Immature natural killer cell (primary cell): ENCODE data around the gene MADCAM1. TPM values are rescaled to one million over a fixed set of nuclear protein-coding genes. Genes with fewer than 3 reads are reported as not detected.
"Not testable (repeated sequence)": the region's sequence is repeated elsewhere in the genome, so short reads cannot be mapped to it uniquely, and the experiment has no call there.

Source experiments
- DNase-seq, 3 donors: peaks; one replicate each; pipeline ENCODE4 v3.0.0; 2022; ENCODE audit warnings: mixed read lengths in 1 of 3
- H3K27ac Mint-ChIP-seq, 6 donors: one replicate each; pipeline ENCODE4 v1.8.0; 2020; ENCODE audit warnings: mixed read lengths in 6 of 6, mild to moderate bottlenecking in 5 of 6, inconsistent platforms in 4 of 6, moderate library complexity in 3 of 6
- H3K27me3 Mint-ChIP-seq, 3 donors: one replicate each; pipeline ENCODE4 v1.8.0; 2020 to 2021; ENCODE audit warnings: low read depth in 3 of 3, mild to moderate bottlenecking in 3 of 3, mixed read lengths in 3 of 3, moderate library complexity in 3 of 3, inconsistent platforms in 1 of 3
- H3K36me3 Mint-ChIP-seq, 3 donors: one replicate each; pipeline ENCODE4 v1.8.0; 2020; ENCODE audit warnings: mixed read lengths in 3 of 3, inconsistent platforms in 2 of 3, mild to moderate bottlenecking in 2 of 3
- H3K4me1 Mint-ChIP-seq, 2 donors: one replicate each; pipeline ENCODE4 v1.8.0; 2020; ENCODE audit warnings: inconsistent platforms in 2 of 2, mild to moderate bottlenecking in 2 of 2, mixed read lengths in 2 of 2, moderate library complexity in 1 of 2
- H3K4me3 Mint-ChIP-seq, 5 donors: one replicate each; pipeline ENCODE4 v1.8.0; 2020; ENCODE audit warnings: mild to moderate bottlenecking in 5 of 5, mixed read lengths in 5 of 5, inconsistent platforms in 3 of 5, moderate library complexity in 3 of 5
- H3K9me3 Mint-ChIP-seq, 6 donors: one replicate each; pipeline ENCODE4 v1.8.0; 2020; ENCODE audit warnings: mild to moderate bottlenecking in 6 of 6, mixed read lengths in 6 of 6, inconsistent platforms in 4 of 6, moderate library complexity in 3 of 6
- polyA plus RNA-seq, 3 donors: library from polyadenylated mRNA; unstranded; fragments of 300-500 nt; fragmentation: Illumina TruSeq; gene quantifications; one replicate each; pipeline ENCODE4 v1.2.3, GENCODE V29; 2021

The MADCAM1 gene
- polyA plus RNA-seq, 3 donors from 2014 or later = 0.30 TPM; not detected in 2

DNA sequence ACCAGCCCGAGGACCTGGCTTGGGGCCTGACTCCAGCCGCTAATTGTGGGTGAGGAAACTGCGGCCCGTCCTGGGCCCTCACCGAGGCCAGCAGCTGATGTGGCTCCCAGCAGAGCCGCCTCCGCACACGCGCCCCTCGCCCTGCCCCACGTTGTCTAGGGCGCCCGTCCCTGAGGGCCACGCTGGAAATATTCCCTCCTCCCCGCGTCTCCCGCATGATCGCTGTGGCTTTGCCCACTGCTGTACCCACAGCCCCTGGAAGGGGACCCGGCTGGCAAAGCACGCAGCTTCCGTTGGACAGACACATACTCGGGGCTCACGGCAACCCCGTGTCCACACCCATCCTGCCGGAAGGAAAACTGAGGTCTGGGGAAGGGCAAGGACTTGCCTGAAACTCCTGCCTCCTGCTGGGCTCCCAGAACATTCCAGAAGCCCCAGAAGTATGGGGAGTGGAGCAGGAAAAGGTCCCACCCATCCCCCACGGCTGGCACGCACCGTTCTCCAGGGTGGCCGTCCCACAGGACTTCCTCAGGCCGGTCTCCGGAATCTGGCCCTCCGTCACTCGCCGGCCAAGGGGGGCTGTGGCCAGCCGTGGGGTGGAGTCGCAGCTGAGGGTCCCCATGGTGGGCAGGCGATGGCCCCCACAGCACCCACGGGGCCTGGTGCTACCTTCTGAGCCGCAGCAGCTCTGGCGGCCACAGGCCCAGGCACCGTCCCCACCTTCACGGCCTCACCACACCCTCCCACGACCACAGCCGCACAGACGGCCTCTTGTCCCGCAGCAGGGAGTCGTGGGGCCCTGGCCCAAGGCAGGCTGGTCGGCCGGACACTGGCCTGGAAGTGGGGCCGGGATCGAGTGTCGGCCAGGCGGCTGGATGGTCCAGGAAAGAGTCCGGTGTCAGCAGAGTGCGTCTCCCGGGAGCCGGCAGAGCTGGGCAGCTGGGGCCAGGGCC lies 21.9 kb upstream of the MADCAM1 start:
- Mint-ChIP-seq H3K27me3 (peaks cover 3 to 7% (median 3%) of the 10 kb centered on the region in 3 donors), H3K4me1 (no peaks in the 10 kb centered on the region), H3K36me3 (no peaks in the 10 kb centered on the region), H3K4me3 (no peak overlapping the region), H3K9me3 (no peaks in the 10 kb centered on the region), H3K27ac (no peak overlapping the region)
- no peak for DNase-seq

DNA sequence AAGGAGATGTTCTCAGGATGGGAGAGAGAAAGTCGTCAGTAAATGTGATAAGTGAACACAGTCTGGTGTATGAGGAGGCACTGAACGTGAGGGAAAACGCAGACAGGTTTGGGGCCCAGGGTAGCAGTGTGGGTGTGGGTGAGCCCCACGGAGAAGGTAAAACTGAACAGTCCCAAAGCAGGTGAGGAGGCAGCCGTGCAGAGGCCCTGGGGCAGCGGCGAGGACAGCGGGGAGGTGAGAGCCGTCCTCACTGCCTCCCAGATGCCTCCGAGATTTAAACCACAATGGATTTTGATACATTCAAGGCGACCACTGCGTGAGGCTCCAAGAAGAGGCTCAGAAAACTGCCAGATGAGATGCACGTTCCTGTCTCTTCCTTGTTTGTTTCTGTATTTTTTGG lies 20.9 kb upstream of the MADCAM1 start:
- Mint-ChIP-seq H3K27ac (no peak overlapping the region), H3K4me1 (peaks cover 5 to 8% of the 10 kb centered on the region in 2 donors), H3K27me3 (peaks cover 10 to 13% (median 12%) of the 10 kb centered on the region in 3 donors), H3K9me3 (peaks cover 0 to 3% (median under 1%) of the 10 kb centered on the region in 6 donors), H3K36me3 (no peaks in the 10 kb centered on the region), H3K4me3 (no peak overlapping the region)
- DNase-seq = no peak

DNA sequence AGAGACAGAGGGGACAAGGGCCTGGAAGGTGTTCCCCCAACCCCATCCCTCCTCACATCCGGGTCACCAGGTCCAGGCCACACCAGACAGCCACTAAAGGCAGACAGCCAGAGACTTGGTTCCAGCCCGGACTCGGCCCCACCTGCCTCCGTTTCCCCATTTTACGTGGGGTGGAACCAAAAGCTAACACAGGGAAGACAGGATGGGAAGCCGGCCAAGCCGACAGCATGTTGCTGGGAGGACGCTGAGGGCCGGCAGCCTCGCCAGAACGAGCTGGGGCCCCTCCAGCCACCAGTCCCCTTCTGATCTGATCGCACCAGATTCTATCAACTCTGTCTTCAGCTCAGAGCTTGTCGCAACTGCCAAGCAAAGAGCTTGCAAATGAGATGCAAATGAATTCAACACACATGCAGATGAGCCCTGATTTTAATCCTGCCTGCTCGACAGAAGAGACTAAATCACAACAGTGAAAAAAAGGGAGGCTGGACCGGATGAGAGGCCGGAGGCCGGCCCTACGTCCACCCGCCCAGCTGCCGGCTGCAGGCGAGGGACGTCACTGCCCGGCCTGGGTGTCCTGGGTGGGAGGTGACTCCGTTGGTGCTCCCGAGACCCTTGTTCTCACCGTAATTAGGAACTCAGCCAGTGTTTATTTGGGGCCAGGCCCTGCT lies 17.9 kb upstream of the MADCAM1 start:
- Mint-ChIP-seq H3K36me3 (no peaks in the 10 kb centered on the region), H3K27ac (no peak overlapping the region), H3K4me3 (no peak overlapping the region), H3K27me3 (peaks cover 20 to 27% (median 21%) of the 10 kb centered on the region in 3 donors), H3K4me1 (peaks cover 8 to 13% of the 10 kb centered on the region in 2 donors), H3K9me3 (peaks cover 0 to 6% (median 4%) of the 10 kb centered on the region in 6 donors)
- no peak for DNase-seq

- no peak for DNase-seq
- Mint-ChIP-seq H3K27me3 (peaks cover 20 to 27% (median 21%) of the 10 kb centered on the region in 3 donors), H3K36me3 (no peaks in the 10 kb centered on the region), H3K4me3 (no peak overlapping the region), H3K4me1 (peaks cover 8 to 13% of the 10 kb centered on the region in 2 donors), H3K27ac (no peak overlapping the region), H3K9me3 (peaks cover 0 to 6% (median 4%) of the 10 kb centered on the region in 6 donors)
Observed at GRCh38 chr19:478976-479375, 17.3 kb upstream of the MADCAM1 start.

DNA sequence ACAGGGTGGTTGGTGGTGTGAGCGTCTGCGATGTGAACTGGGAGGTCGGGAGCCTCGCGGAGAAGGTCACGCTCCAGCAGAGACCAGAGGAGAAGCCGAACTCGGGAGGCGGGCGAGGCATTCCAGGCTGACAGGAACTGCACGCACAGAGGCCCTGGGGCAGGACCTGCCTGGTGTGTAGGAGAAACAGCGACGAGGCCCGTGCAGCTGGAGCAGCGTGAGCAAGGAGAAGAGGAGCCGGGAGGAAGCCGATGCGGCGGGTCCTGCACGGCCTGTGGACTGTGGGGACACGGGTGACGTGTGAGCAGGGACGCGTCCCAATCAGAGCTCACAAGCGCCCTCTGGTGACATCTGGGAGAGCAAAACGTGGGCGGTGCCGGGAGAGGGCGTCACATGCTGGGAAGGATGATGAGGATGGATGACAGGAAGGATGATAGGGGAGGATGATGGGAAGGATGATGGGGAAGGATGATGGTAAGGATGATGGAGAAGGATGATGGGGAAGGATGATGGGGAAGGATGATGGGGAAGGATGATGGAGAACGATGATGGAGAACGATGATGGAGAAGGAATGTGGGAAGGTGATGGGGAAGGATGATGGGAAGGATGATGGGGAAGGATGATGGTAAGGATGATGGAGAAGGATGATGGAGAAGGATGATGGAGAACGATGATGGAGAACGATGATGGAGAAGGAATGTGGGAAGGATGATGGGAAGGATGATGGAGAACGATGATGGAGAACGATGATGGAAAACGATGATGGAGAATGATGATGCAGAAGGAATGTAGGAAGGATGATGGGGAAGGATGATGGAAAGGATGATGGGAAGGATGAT lies 16.1 kb upstream of the MADCAM1 start:
- Mint-ChIP-seq H3K4me1 (peaks cover 8 to 13% of the 10 kb centered on the region in 2 donors), H3K36me3 (no peaks in the 10 kb centered on the region), H3K27ac (peak overlapping the region; percentile 37 to 91 (median 73)), H3K27me3 (peaks cover 20 to 27% (median 21%) of the 10 kb centered on the region in 3 donors), H3K9me3 (peaks cover 0 to 6% (median 4%) of the 10 kb centered on the region in 6 donors), H3K4me3 (peak overlapping the region in 4 of 5 donors; percentile 30 to 59 (median 45))
- peak; percentile 25 to 37 (median 28) for DNase-seq

- Mint-ChIP-seq H3K4me1 (peaks cover 8 to 13% of the 10 kb centered on the region in 2 donors), H3K27me3 (peaks cover 20 to 27% (median 21%) of the 10 kb centered on the region in 3 donors), H3K27ac (peak overlapping the region in 5 of 6 donors; percentile 17 to 91 (median 76)), H3K4me3 (peak overlapping the region in 2 of 5 donors; percentile 36 to 46)
- H3K9me3 Mint-ChIP-seq, DNase-seq, H3K36me3 Mint-ChIP-seq: not testable (repeated sequence)
Observed at GRCh38 chr19:481100-481499, 15.2 kb upstream of the MADCAM1 start.

DNA sequence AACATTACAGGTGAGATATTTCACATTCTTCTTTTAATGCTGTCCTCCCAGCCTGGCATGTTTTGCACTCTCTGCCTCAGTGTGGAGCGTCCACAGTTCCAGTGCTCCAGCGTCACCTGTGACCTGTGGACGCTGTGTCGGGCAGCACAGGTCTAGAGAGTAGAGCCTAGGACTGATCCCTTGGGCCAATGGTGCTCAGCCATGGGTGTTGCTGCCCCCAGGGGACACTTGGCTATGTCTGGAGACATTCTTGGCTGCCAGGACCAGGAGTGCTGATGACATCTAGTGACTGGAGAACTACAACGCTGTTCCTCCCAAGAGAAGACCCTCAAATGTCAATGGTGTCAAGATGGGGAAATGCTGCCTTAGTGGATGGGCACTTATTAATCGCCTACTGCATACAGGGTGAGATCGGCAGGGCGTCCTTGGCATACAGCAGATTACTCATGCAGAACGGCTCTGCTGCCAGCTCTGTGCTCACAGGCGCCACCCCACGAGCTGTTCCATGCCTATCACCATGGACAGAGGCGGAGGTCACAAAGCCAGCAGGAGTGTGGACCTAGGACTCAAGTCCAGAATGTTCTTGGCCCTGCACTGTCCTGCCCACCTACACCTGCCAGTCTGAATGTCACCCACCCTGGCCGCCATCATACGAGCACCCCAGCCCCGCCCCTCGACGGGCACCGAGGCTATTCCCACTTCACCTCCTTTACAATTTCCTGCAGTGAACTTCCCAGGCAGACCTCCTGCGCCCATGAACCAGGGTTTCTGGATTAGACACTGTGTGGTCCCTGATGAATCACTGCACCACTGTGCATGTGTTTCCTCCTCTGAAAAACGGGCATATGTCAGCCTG lies 13.9 kb upstream of the MADCAM1 start:
- no peaks in the 10 kb centered on the region for H3K36me3 Mint-ChIP-seq
- no peak overlapping the region for H3K4me3 Mint-ChIP-seq
- H3K9me3 Mint-ChIP-seq = peaks cover 0 to 6% (median 4%) of the 10 kb centered on the region in 6 donors
- peaks cover 18 to 27% (median 21%) of the 10 kb centered on the region in 3 donors for H3K27me3 Mint-ChIP-seq
- H3K27ac Mint-ChIP-seq = no peak overlapping the region
- DNase-seq = no peak
- peaks cover 8 to 13% of the 10 kb centered on the region in 2 donors for H3K4me1 Mint-ChIP-seq

GRCh38 chr19:483332-484072 lies 12.8 kb upstream of the MADCAM1 start:
- H3K27me3 Mint-ChIP-seq = peaks cover 16 to 27% (median 25%) of the 10 kb centered on the region in 3 donors
- no peak overlapping the region for H3K27ac Mint-ChIP-seq
- DNase-seq = no peak
- H3K9me3 Mint-ChIP-seq = peaks cover 0 to 6% (median 4%) of the 10 kb centered on the region in 6 donors
- no peak overlapping the region for H3K4me3 Mint-ChIP-seq
- H3K36me3 Mint-ChIP-seq = no peaks in the 10 kb centered on the region
- H3K4me1 Mint-ChIP-seq = peaks cover 13% of the 10 kb centered on the region in 2 donors

- Mint-ChIP-seq H3K27me3 (peaks cover 13 to 25% (median 24%) of the 10 kb centered on the region in 3 donors), H3K36me3 (no peaks in the 10 kb centered on the region), H3K4me3 (no peak overlapping the region), H3K27ac (no peak overlapping the region), H3K4me1 (peaks cover 13% of the 10 kb centered on the region in 2 donors), H3K9me3 (peaks cover 0 to 6% (median 4%) of the 10 kb centered on the region in 6 donors)
- DNase-seq = no peak
Observed at GRCh38 chr19:484494-484893, 11.8 kb upstream of the MADCAM1 start.

DNA sequence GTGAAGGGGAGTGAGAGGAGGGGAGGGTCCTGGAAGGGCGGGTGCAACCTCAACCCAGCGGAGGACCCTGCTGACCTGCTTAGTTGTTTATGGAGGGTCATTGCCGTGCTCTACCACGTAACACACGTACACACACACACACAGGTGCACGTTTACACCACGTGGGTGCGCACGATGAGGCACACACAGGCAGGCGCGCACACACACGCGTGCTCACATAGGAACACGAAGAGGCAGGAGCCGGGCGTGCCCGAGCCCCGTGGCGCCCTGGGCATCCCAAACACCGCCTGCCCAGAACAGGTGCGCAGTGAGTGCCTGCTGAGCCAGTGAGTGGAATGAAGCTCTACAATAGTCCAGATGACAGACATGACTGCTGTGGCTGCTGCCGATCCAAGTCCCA lies 11.2 kb upstream of the MADCAM1 start:
- peaks cover 8 to 13% of the 10 kb centered on the region in 2 donors for H3K4me1 Mint-ChIP-seq
- peaks cover 0 to 6% (median 4%) of the 10 kb centered on the region in 6 donors for H3K9me3 Mint-ChIP-seq
- no peaks in the 10 kb centered on the region for H3K36me3 Mint-ChIP-seq
- H3K4me3 Mint-ChIP-seq = no peak overlapping the region
- peaks cover 10 to 21% (median 18%) of the 10 kb centered on the region in 3 donors for H3K27me3 Mint-ChIP-seq
- no peak for DNase-seq
- H3K27ac Mint-ChIP-seq = no peak overlapping the region

GRCh38 chr19:485583-486236 lies 10.6 kb upstream of the MADCAM1 start:
- Mint-ChIP-seq H3K27ac (no peak overlapping the region), H3K4me1 (peaks cover 2 to 14% of the 10 kb centered on the region in 2 donors), H3K4me3 (peak overlapping the region in 1 of 5 donors; percentile 38), H3K36me3 (no peaks in the 10 kb centered on the region), H3K9me3 (peaks cover 0 to 3% (median 1%) of the 10 kb centered on the region in 6 donors), H3K27me3 (peaks cover 3 to 19% (median 12%) of the 10 kb centered on the region in 3 donors)
- DNase-seq = no peak
